HUES48 (cell line): Measurements from ENCODE around the gene CDKN2AIPNL.

ENCODE experiments used
- H3K27ac ChIP-seq: one replicate; pipeline ENCODE4 v1.7.0; 2013; ENCODE audit warnings: low read depth, low read length, inconsistent platforms
- H3K27me3 ChIP-seq: 2 replicates; pipeline ENCODE4 v1.6.1; 2013; ENCODE audit warnings: mild to moderate bottlenecking, low read length; ENCODE audit not compliant: control insufficient read depth, insufficient read depth
- H3K36me3 ChIP-seq: 2 replicates; pipeline ENCODE4 v1.6.1; 2013; ENCODE audit warnings: low read length; ENCODE audit not compliant: control insufficient read depth, insufficient read depth
- H3K4me1 ChIP-seq: 2 replicates; pipeline ENCODE4 v1.6.1; 2013; ENCODE audit warnings: mild to moderate bottlenecking, low read length; ENCODE audit not compliant: control insufficient read depth, insufficient read depth
- H3K4me3 ChIP-seq: 2 replicates; pipeline ENCODE4 v1.5.1; 2013; ENCODE audit warnings: mild to moderate bottlenecking, low read depth, low read length
- H3K9ac ChIP-seq: 2 replicates; pipeline ENCODE4 v1.6.1; 2013; ENCODE audit warnings: mild to moderate bottlenecking, low read depth, low read length, moderate library complexity
- H3K9me3 ChIP-seq: 2 replicates; pipeline ENCODE4 v1.6.1; 2013; ENCODE audit warnings: low read length; ENCODE audit not compliant: control insufficient read depth, insufficient read depth

Gene CDKN2AIPNL

DNA sequence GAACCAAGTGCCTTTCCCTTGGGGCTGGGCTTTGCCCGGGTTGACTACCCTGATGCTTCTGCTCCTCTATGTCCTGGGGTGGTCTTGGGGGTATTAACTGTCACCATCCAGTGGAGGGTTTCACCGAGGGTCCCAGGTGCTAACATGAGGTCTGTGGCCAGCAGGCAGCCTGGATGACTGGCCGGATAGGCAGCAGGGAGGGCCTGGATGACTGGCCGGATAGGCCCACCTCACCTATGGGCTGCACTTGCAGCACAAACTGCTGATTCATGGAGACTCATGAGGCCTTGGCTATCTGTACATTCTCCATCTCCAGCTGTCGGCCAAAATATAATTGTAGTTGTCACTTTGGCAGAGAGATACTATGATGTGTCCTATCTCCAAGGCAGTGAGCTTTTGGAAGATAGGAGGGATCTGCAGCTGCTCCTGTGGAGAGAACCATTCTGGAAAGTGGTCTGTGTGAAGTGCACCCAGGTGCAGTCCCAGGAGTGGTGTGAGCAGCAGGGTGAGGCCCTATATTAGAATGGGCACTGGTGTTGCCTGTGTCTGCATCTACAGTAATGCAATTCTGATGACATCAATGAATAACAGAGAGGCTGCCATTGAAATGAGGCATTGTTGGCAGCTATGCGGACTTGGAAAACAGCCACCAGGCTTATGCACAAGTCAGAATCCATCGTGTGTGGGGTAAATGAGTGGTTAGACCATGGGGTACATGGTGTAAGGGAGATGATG is 26.3 kb upstream of the CDKN2AIPNL start:
- Histone ChIP-seq H3K4me1 (peaks cover 19% of the 10 kb centered on the region), H3K9me3 (no peaks in the 10 kb centered on the region), H3K4me3 (no peak overlapping the region), H3K9ac (no peak overlapping the region), H3K27me3 (no peaks in the 10 kb centered on the region), H3K36me3 (peaks cover 12% of the 10 kb centered on the region), H3K27ac (no peak overlapping the region)

- H3K4me1 ChIP-seq, result peaks cover 21% of the 10 kb centered on the region
- H3K4me3 ChIP-seq, result no peak overlapping the region
- H3K36me3 ChIP-seq, result peaks cover 12% of the 10 kb centered on the region
- no peaks in the 10 kb centered on the region for H3K27me3 ChIP-seq
- no peak overlapping the region for H3K9ac ChIP-seq
- H3K9me3 ChIP-seq, result no peaks in the 10 kb centered on the region
- H3K27ac ChIP-seq, result no peak overlapping the region
These were observed 25.7 kb upstream of the CDKN2AIPNL start for GRCh38 chr5:134437340-134437846.

- Histone ChIP-seq H3K9ac (no peak overlapping the region), H3K27me3 (no peaks in the 10 kb centered on the region), H3K4me1 (peaks cover 21% of the 10 kb centered on the region), H3K4me3 (no peak overlapping the region), H3K27ac (no peak overlapping the region), H3K9me3 (no peaks in the 10 kb centered on the region), H3K36me3 (peaks cover 12% of the 10 kb centered on the region)
These were observed 25.1 kb upstream of the CDKN2AIPNL start for GRCh38 chr5:134436523-134437339.

GRCh38 chr5:134435560-134435959 is 23.9 kb upstream of the CDKN2AIPNL start:
- H3K27ac ChIP-seq, result no peak overlapping the region

GRCh38 chr5:134432677-134433359 is 21.1 kb upstream of the CDKN2AIPNL start:
- Histone ChIP-seq H3K9ac (no peak overlapping the region), H3K27ac (no peak overlapping the region), H3K4me3 (no peak overlapping the region), H3K4me1 (peaks cover 26% of the 10 kb centered on the region), H3K27me3 (no peaks in the 10 kb centered on the region), H3K36me3 (peaks cover 12% of the 10 kb centered on the region), H3K9me3 (no peaks in the 10 kb centered on the region)

More at GRCh38 chr5:134435560-134435959, 23.9 kb upstream of the CDKN2AIPNL start:
- no peak overlapping the region for H3K9ac ChIP-seq
- H3K27me3 ChIP-seq, result no peaks in the 10 kb centered on the region
- no peak overlapping the region for H3K4me3 ChIP-seq
- peaks cover 12% of the 10 kb centered on the region for H3K36me3 ChIP-seq
- peaks cover 19% of the 10 kb centered on the region for H3K4me1 ChIP-seq
- H3K9me3 ChIP-seq, result no peaks in the 10 kb centered on the region

- Histone ChIP-seq H3K4me1 (peaks cover 30% of the 10 kb centered on the region), H3K27me3 (no peaks in the 10 kb centered on the region), H3K9ac (no peak overlapping the region), H3K36me3 (peaks cover 8% of the 10 kb centered on the region; the same call in 1 of the 2 replicates), H3K9me3 (no peaks in the 10 kb centered on the region), H3K27ac (no peak overlapping the region), H3K4me3 (no peak overlapping the region)
These were observed 20.5 kb upstream of the CDKN2AIPNL start for GRCh38 chr5:134432174-134432573.

DNA sequence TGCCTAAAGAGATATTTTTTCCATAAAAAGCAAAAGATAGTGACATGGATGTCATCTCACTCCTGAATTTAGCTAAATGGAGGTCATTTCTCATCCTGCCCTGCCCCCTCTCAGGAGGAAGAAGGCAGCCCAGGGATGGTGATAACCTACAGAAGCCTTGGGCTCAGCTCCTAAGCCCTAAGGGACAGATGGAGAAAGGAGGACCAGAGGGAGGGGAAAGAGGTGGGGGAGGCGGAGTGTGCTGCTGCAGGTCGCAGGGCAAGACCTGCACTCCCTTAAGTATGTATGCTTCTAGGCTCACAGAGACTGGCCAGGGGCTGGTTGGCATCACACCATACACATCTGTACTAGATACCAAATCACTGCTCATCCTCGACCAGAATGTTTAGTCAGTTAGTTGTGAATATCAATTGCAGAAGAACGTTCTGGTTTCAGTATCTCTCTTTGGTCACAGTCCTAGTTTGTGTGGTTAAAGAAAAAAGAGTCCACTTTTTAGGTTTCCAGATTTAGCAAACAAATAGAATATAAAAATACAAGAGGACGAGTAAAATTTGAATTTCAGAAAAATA is 18.4 kb upstream of the CDKN2AIPNL start:
- Histone ChIP-seq H3K9me3 (no peaks in the 10 kb centered on the region), H3K27ac (peak overlapping the region; percentile 91), H3K27me3 (no peaks in the 10 kb centered on the region), H3K9ac (no peak overlapping the region), H3K4me1 (peaks cover 31% of the 10 kb centered on the region), H3K4me3 (no peak overlapping the region), H3K36me3 (peaks cover 5% of the 10 kb centered on the region; the same call in 1 of the 2 replicates)

DNA sequence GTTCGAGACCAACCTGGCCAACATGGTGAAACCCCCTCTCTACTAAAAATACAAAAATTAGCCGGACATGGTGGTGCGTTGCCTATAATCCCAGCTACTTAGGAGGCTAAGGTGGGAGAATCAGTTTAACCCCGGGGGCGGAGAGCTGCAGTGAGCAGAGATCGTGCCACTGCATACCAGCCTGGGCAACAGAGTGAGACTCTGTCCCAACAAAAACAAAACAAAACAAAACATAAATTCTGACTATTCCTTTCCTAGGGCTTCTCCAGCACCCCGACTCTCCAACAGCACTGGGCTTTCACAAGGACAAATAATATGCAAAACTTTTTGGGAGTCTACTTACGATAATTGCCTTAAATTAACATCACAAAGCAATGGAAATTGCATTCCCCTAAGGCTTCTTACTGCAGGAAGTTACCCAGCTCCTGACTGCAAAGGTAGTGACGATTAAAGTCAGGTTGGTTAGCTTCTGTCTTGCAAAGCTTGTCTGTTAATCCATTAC is 15.9 kb upstream of the CDKN2AIPNL start:
- Histone ChIP-seq H3K9ac (peak overlapping the region; percentile 40; the same call in 1 of the 2 replicates), H3K4me1 (peaks cover 30% of the 10 kb centered on the region), H3K27ac (peak overlapping the region; percentile 91), H3K4me3 (peak overlapping the region; percentile 51), H3K36me3 (no peaks in the 10 kb centered on the region), H3K9me3 (no peaks in the 10 kb centered on the region), H3K27me3 (no peaks in the 10 kb centered on the region)

DNA sequence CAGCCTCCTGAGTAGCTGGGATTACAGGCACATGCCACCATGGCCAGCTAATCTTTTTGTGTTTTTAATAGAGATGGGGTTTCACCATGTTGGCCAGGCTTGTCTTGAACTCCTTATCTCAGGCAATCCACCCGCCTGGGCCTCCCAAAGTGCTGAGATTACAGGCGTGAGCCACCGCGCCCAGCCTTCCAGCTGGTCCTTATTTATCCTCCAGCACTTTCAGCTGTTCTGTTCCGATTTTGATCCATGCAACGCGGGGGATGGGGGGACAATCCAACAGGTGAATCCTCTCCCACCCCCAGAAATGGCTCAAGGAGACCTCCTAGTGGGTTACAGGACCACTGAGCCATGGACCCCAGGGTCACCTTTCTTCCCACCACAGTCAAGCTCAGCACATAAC is 14.7 kb upstream of the CDKN2AIPNL start:
- Histone ChIP-seq H3K9ac (no peak overlapping the region), H3K4me1 (peaks cover 29% of the 10 kb centered on the region), H3K27me3 (no peaks in the 10 kb centered on the region), H3K4me3 (no peak overlapping the region), H3K27ac (no peak overlapping the region), H3K9me3 (no peaks in the 10 kb centered on the region), H3K36me3 (no peaks in the 10 kb centered on the region)

GRCh38 chr5:134423376-134423775 is 11.7 kb upstream of the CDKN2AIPNL start:
- H3K9ac ChIP-seq, result no peak overlapping the region
- H3K36me3 ChIP-seq, result no peaks in the 10 kb centered on the region
- H3K9me3 ChIP-seq, result no peaks in the 10 kb centered on the region
- peaks cover 11% of the 10 kb centered on the region for H3K4me1 ChIP-seq
- no peaks in the 10 kb centered on the region for H3K27me3 ChIP-seq
- no peak overlapping the region for H3K27ac ChIP-seq
- H3K4me3 ChIP-seq, result no peak overlapping the region
